ENCODE data around the gene RFXAP. TPM values are rescaled to one million over a fixed set of nuclear protein-coding genes. Genes with fewer than 3 reads are reported as not detected.

RFXAP gene
- total RNA-seq, 1 donor from 2014 or later: 18.0 TPM

DNA sequence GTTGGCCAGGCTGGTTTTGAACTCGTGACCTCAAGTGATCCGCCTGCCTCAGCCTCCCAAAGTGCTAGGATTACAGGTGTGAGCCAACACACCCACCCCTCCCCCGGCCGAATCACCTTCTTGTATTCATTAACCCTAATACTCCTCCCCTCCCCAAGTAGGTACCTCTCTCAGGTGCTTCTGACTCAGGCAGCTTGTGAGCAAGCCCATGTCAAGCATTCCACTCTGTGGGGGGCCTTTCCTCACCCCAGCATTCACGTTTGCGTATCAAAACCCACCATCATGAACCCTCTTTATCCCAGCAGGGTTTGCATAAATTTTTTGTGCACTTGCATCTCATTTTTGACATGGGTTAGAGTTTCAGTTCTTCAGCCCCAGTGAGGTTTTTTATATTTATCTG is 23.6 kb upstream of the RFXAP start:
- Mint-ChIP-seq H3K4me3 (no peak overlapping the region), H3K27ac (no peak overlapping the region), H3K27me3 (peaks cover 2% of the 10 kb centered on the region), H3K36me3 (ENCODE audit: low read depth) (no peaks in the 10 kb centered on the region), H3K4me1 (no peaks in the 10 kb centered on the region), H3K9me3 (no peaks in the 10 kb centered on the region)
- intact Hi-C loops (cut with micrococcal nuclease): no loop called here
- DNase-seq: no peak

DNA sequence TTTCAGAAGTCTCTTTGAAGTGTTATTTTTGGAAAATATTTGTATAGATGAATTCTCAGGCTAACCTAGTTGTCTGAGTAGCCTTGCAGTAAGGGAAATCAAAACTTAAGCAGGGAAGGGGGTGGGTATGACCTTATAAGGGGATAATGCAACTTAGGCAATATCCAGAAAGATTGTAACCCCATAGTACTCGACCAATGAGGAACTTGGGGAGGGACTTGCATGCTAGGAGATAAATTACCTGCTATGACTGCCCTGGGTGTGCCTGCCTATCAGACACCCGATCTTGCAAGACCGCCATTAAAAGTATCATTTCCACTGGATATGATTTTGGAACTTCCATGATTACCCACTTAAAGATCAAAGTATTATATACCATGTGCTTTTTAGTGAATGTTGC is 23.0 kb upstream of the RFXAP start:
- no peak for DNase-seq
- Mint-ChIP-seq H3K27me3 (peaks cover 2% of the 10 kb centered on the region), H3K27ac (no peak overlapping the region), H3K36me3 (ENCODE audit: low read depth) (no peaks in the 10 kb centered on the region), H3K4me3 (no peak overlapping the region), H3K9me3 (no peaks in the 10 kb centered on the region), H3K4me1 (no peaks in the 10 kb centered on the region)
- intact Hi-C loops (cut with micrococcal nuclease): no loop called here

DNA sequence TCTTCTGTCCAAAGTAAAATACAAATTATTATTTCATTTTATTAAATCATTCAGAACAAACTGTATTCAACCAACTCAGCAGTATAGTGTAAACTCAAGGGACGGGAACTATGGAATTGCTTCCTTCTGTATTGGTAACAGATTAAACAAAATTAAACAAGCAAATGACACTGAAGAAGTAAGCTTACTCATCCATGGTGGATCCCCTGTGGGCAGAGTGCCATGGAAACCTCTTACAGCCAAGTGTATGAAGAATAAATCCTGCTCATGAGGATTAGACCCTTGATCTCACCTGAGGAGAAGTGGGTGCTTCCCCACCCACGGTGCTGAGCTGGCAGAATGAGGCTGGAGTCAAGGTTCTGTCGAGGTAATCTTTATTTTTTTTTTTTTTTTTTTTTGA is 18.0 kb upstream of the RFXAP start:
- intact Hi-C loops (cut with micrococcal nuclease): no loop called here

DNA sequence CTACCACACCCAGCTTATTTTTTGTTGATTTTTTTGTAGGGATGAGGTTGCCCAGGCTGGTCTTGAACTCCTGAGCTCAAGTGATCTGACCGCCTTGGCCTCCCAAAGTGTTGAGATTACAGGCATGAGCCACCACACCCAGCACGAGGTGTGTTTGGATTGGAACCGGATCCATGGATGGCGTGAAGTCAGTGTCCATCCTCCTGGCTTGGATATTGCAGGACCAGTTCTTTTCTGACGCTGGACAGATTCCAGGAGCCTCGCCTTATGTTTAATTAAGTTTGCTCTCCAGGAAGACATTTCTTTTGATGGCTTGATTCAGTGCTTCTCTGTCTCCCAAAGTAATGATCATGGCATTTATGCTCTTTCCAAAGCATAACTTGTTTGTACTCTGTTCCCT is 14.4 kb upstream of the RFXAP start:
- H3K4me1 Mint-ChIP-seq: no peaks in the 10 kb centered on the region
- no peaks in the 10 kb centered on the region for H3K9me3 Mint-ChIP-seq
- no peak overlapping the region for H3K27ac Mint-ChIP-seq
- DNase-seq: no peak
- intact Hi-C loops (cut with micrococcal nuclease): no loop called here
- no peaks in the 10 kb centered on the region for H3K36me3 Mint-ChIP-seq (ENCODE audit: low read depth)
- peaks cover 22% of the 10 kb centered on the region for H3K27me3 Mint-ChIP-seq
- no peak overlapping the region for H3K4me3 Mint-ChIP-seq

More for the DNA sequence above, 18.0 kb upstream of the RFXAP start:
- Mint-ChIP-seq H3K36me3 (ENCODE audit: low read depth) (no peaks in the 10 kb centered on the region), H3K27ac (no peak overlapping the region), H3K4me1 (no peaks in the 10 kb centered on the region), H3K4me3 (no peak overlapping the region), H3K9me3 (no peaks in the 10 kb centered on the region), H3K27me3 (peaks cover 13% of the 10 kb centered on the region)
- DNase-seq: no peak

DNA sequence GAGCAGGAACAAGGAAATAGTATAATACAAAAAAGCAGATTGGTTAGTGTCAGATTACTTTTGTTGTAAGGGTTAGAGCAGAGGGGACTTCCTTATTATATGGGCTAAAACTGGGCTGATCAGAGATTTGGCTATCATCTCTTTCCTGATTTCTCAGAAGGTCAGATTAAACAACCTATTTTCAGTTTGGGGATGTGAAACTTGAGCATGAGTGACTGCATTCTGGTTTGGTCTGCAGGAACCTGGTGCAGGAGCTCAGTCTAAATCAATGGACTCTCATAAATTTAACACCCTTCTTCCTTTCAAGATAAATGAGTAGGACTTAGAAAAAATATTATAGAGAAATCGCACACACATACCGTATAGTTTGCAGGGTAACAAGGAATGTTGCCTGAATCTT is 12.9 kb upstream of the RFXAP start:
- intact Hi-C loops (cut with micrococcal nuclease): no loop called here
- H3K9me3 Mint-ChIP-seq: no peaks in the 10 kb centered on the region
- H3K4me1 Mint-ChIP-seq: no peaks in the 10 kb centered on the region
- DNase-seq: no peak
- H3K36me3 Mint-ChIP-seq (ENCODE audit: low read depth): no peaks in the 10 kb centered on the region
- H3K27ac Mint-ChIP-seq: no peak overlapping the region
- peaks cover 26% of the 10 kb centered on the region for H3K27me3 Mint-ChIP-seq
- no peak overlapping the region for H3K4me3 Mint-ChIP-seq

DNA sequence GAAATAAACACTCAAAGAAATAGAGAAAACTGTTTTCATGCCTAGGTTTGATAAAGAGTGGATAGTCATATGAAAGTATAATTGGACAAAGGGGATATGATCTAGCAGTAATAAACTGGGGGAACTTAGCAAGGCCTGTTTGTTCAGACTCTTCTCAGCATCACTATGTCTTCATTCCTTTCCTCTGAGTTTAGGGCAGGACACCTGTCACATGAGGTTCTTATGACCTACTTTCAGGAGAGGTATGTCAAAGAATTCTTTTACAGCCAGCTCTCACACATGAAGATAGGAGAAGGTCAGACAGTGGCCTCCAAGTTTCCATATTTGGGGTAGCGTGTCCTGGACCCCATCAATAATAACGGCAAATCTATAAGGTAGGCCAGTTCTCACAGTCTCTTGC is 11.4 kb upstream of the RFXAP start:
- H3K27ac Mint-ChIP-seq: no peak overlapping the region
- peaks cover 35% of the 10 kb centered on the region for H3K27me3 Mint-ChIP-seq

DNA sequence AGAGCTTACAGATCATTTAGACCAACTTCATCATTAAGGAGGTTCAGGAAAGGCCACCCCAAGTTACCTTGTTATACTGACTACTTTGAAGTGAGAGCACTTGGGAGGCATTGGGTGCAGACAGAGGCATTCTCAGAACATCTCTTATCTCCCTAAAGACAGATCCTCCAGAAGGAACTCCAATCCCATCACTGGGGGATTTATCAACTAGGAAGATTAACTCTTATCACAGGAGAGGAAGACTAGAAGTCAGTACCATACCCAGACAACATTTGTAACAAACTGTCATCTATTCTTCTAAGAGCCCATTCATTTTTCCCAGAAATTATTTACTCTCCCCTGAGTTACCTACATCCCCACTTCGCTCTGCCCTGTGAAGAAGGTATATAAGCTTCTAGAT is 5.8 kb upstream of the RFXAP start:
- H3K9me3 Mint-ChIP-seq: no peaks in the 10 kb centered on the region
- intact Hi-C loops (cut with micrococcal nuclease): loop anchor here (10.0 kb wide), 1 partner anchor 1532 kb away; the partner anchor contains the start of gene UFM1

More for the DNA sequence above, 11.4 kb upstream of the RFXAP start:
- Mint-ChIP-seq H3K9me3 (no peaks in the 10 kb centered on the region), H3K36me3 (ENCODE audit: low read depth) (no peaks in the 10 kb centered on the region), H3K4me3 (no peak overlapping the region), H3K4me1 (no peaks in the 10 kb centered on the region)
- DNase-seq: no peak
- intact Hi-C loops (cut with micrococcal nuclease): no loop called here

DNA sequence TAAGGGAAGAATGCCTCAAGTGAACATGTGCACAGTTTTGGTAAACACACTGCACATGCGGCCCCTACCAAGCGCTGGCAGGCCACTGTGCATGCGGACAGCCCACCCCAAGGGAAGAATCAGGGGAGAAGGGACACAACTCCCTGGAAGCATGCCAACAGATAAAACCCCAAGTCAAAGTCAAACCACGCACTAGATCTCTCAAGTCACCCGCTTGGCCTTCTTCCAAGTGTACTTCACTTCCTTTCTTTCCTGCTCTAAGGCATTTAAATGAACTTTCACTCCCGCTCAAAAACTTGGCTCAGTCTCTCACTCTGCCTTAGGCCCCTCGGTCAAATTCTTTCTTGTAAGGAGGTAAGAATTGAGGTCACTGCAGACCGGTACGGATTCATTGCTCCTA is 4.6 kb upstream of the RFXAP start:
- H3K27me3 Mint-ChIP-seq: peaks cover 36% of the 10 kb centered on the region
- H3K36me3 Mint-ChIP-seq (ENCODE audit: low read depth): no peaks in the 10 kb centered on the region

More for the DNA sequence above, 5.8 kb upstream of the RFXAP start:
- H3K36me3 Mint-ChIP-seq (ENCODE audit: low read depth): no peaks in the 10 kb centered on the region
- no peak for DNase-seq
- H3K4me1 Mint-ChIP-seq: peaks cover 6% of the 10 kb centered on the region
- peaks cover 36% of the 10 kb centered on the region for H3K27me3 Mint-ChIP-seq
- no peak overlapping the region for H3K4me3 Mint-ChIP-seq
- H3K27ac Mint-ChIP-seq: no peak overlapping the region

DNA sequence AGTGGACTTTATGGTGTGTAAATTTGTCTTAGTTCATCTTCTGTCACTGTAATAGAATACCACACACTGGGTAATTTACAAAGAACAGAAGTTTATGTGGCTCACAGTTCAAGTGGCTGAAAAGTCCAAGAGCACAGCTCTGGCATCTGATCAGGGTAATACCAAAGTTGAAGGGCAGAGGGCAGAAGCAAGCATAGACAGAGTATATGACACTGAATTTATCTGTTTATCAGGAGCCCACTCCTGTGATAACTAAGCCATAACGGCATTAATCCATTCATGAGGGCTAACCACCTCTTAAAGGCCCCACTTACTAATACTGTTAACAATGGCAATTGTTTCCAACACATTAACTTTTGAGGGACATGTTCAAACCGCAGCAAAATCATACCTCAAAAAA is 4.0 kb upstream of the RFXAP start:
- peaks cover 15% of the 10 kb centered on the region for H3K4me1 Mint-ChIP-seq
- no peaks in the 10 kb centered on the region for H3K9me3 Mint-ChIP-seq
- no peak overlapping the region for H3K27ac Mint-ChIP-seq
- peaks cover 2% of the 10 kb centered on the region for H3K36me3 Mint-ChIP-seq (ENCODE audit: low read depth)
- intact Hi-C loops (cut with micrococcal nuclease): loop anchor here (5.0 to 10.0 kb wide), 2 partner anchors 42 to 1530 kb away; partner anchors contain the start of gene UFM1
- no peak overlapping the region for H3K4me3 Mint-ChIP-seq
- DNase-seq: peak; percentile 70
- H3K27me3 Mint-ChIP-seq: peaks cover 34% of the 10 kb centered on the region

More for the DNA sequence above, 4.6 kb upstream of the RFXAP start:
- intact Hi-C loops (cut with micrococcal nuclease): loop anchor here (10.0 kb wide), 1 partner anchor 1530 kb away; the partner anchor contains the start of gene UFM1
- no peak overlapping the region for H3K4me3 Mint-ChIP-seq
- H3K27ac Mint-ChIP-seq: no peak overlapping the region
- H3K9me3 Mint-ChIP-seq: no peaks in the 10 kb centered on the region
- DNase-seq: no peak
- H3K4me1 Mint-ChIP-seq: peaks cover 11% of the 10 kb centered on the region

DNA sequence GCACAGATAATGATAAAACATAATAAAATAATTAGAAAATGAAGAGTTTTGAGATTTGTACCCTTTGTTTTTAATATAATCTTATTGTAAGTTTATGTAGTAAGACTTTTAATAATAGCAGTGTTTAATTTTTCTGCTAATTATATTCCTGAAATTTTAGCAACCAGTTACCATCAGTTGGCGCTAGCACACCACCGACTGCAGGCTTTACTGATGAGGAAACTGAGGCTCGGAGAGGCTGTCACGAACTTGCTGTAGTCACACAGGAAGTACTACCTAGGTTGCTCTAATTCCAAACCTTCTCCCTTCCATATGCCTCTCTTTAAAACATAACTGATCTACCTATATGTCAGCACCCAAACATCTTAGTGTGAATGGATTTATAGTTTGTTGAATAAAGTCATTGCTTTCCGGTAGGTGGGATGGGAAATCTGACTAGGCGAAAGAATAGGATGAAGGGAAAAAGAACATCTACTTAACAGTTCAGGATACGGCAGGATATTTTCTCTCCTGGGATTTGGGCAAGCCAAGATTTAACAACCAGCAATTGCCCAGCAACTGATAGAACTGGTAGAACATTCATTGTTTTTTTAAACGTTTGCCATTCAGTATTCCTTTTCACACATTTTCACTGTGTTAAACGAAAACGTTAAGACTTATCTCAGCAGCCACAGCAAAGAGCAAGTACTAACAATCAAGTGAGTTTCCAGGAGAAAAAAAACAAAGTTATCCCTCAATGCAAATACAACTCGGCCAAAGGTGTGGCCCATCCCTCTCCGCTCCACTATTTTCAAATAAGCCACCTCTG is 822 bp upstream of the RFXAP start:
- Mint-ChIP-seq H3K9me3 (no peaks in the 10 kb centered on the region), H3K27ac (peak overlapping the region; percentile 97), H3K36me3 (ENCODE audit: low read depth) (peaks cover 14% of the 10 kb centered on the region), H3K27me3 (peaks cover 22% of the 10 kb centered on the region), H3K4me1 (peaks cover 37% of the 10 kb centered on the region), H3K4me3 (peak overlapping the region; percentile 96)
- no peak for DNase-seq
- intact Hi-C loops (cut with micrococcal nuclease): loop anchor here (2.0 to 10.0 kb wide), 4 partner anchors 39 to 1527 kb away; partner anchors contain the start of genes SUPT20H and UFM1

DNA sequence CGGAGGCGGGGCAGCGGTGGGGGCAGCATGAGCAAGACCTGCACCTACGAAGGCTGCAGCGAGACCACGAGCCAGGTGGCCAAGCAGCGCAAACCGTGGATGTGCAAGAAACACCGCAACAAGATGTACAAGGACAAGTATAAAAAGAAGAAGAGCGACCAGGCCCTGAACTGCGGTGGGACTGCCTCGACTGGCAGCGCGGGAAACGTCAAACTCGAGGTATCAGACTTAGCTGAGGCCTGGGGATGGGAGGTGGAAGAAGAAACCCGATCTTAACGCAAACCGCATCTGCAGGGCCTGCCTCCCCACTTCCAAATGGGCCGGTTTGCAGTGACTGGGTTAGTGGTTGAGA is 693 bp downstream of the RFXAP start:
- Mint-ChIP-seq H3K27me3 (peaks cover 9% of the 10 kb centered on the region), H3K9me3 (no peaks in the 10 kb centered on the region), H3K4me3 (peak overlapping the region; percentile 96), H3K27ac (peak overlapping the region; percentile 97), H3K36me3 (ENCODE audit: low read depth) (peaks cover 20% of the 10 kb centered on the region), H3K4me1 (peaks cover 48% of the 10 kb centered on the region)
- DNase-seq: peak; percentile 80
- intact Hi-C loops (cut with micrococcal nuclease): loop anchor here (1.0 to 10.0 kb wide), 7 partner anchors 15 to 1525 kb away; partner anchors contain the start of genes ALG5, SPART, SUPT20H and UFM1

DNA sequence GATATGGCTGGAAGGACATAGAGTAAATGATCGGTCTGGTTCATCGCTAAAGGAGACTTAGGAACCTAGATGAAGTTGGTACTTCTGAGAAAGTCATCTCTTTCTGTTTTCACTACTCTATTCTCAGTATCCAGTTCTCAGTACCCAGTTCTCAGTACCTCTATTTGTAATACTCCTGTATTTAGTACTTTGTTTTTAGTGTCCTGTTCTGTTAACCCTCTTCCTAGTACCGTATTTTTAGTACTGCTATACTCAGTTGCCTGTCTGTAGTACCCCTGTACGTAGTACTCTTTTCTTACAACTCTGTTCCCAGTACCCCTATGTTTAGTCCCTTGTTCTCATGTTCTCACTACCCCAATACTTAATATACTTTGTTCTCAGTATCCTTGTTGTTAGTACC is 1.2 kb downstream of the RFXAP start:
- DNase-seq: no peak
- Mint-ChIP-seq H3K9me3 (no peaks in the 10 kb centered on the region), H3K27me3 (peaks cover 5% of the 10 kb centered on the region), H3K27ac (peak overlapping the region; percentile 97), H3K36me3 (ENCODE audit: low read depth) (peaks cover 25% of the 10 kb centered on the region), H3K4me1 (peaks cover 52% of the 10 kb centered on the region), H3K4me3 (peak overlapping the region; percentile 96)
- intact Hi-C loops (cut with micrococcal nuclease): loop anchor here (2.0 kb wide), 1 partner anchor 15 kb away; no protein-coding TSS in a partner anchor

DNA sequence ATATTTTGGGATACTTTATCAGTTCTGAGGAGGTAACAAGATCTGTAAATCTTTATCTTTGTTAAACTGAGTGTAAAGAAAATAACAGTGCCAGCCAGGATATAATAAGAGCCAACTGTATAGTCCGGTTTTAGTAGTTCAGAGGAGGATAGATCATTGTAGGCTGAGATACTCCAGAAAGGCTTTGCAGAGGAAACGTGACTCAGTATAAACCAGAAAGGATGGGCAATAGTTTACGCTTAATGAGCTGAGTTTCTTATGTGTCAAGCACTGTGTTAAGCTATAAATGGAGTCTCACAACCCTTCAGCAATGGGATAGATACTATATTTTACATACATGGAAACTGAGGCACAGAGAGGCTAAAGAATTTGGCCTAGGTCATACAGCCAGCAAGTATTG is 3.8 kb downstream of the RFXAP start:
- intact Hi-C loops (cut with micrococcal nuclease): no loop called here
- Mint-ChIP-seq H3K27ac (no peak overlapping the region), H3K4me1 (peaks cover 51% of the 10 kb centered on the region), H3K36me3 (ENCODE audit: low read depth) (peaks cover 31% of the 10 kb centered on the region), H3K27me3 (no peaks in the 10 kb centered on the region), H3K4me3 (peak overlapping the region; percentile 37), H3K9me3 (no peaks in the 10 kb centered on the region)
- DNase-seq: no peak

DNA sequence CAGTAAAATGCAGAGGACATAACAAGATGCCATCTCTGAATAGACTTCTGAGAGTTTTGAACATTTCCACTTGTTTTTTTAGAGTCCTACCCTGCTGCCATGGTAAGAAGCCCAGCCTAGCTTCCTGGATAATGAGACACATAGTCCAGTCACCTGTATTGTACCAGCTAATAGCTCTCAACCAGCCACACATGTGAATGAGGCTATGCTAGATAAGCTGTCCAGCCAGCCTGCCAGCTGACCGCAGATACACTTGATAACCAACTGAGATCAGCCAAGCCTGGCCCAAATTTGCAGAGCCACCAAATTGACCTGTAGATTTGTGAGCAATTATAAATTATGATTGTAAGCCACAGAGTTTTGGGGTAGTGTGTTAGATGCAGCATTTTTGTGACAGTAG is 10.7 kb downstream of the RFXAP start:
- Mint-ChIP-seq H3K27me3 (no peaks in the 10 kb centered on the region), H3K36me3 (ENCODE audit: low read depth) (peaks cover 23% of the 10 kb centered on the region), H3K9me3 (no peaks in the 10 kb centered on the region), H3K27ac (no peak overlapping the region), H3K4me3 (no peak overlapping the region), H3K4me1 (peaks cover 4% of the 10 kb centered on the region)
- DNase-seq: no peak
- intact Hi-C loops (cut with micrococcal nuclease): no loop called here

All from activated CD4-positive, alpha-beta T cell treated with anti-CD3 and anti-CD28 coated beads, Interleukin-2, amount 10 ng/mL, durations not matched to agents 24 days and 14 days (primary cell).